Fibroblast of lung (primary cell): Measurements from ENCODE around the gene CNST.

Source experiments
- EZH2 ChIP-seq: IDR thresholded peaks from 2 replicates; pipeline ENCODE4 v1.5.1; 2012; ENCODE audit warnings: low read length, control low read depth, mild to moderate bottlenecking; ENCODE audit errors: missing control alignments
- TF ChIP-seq, protein P1 (sequence below), 2 donors: IDR thresholded peaks in 1 of 2; conservative IDR thresholded peaks in 1 of 2; 1 replicate in 1 of 2; 2 replicates in 1 of 2; pipeline ENCODE4 v1.5.1; 2011 to 2012; ENCODE audit warnings: low read length in 2 of 2, control low read depth in 1 of 2, inconsistent platforms in 1 of 2, low read depth in 1 of 2, mild to moderate bottlenecking in 1 of 2

DNA sequence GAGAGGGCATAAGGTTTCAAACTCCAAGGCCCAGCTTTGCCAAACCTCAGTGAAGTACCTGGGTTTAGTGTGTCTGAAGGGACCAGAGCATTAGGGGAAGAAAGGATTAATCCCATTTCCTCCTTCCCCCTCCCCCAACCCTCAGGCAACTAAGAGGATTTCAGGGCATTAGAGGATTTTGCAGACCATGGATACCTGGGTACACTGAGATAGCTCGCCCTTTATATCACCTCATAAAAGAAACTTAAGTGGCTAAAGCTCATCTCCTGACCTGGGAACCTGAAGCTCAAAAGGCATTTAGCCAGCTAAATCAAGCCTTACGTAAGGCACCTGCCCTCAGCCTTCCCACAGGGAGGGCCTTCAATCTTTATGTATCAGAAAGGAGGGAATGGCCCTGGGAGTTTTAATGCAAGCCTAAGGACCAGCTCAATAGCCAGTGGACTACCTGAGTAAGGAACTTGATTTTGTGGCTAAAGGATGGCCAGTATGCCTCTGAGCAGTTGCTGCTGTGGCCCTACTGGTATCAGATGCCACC is 32.8 kb upstream of the CNST start:
- TF ChIP-seq, protein P1, sequence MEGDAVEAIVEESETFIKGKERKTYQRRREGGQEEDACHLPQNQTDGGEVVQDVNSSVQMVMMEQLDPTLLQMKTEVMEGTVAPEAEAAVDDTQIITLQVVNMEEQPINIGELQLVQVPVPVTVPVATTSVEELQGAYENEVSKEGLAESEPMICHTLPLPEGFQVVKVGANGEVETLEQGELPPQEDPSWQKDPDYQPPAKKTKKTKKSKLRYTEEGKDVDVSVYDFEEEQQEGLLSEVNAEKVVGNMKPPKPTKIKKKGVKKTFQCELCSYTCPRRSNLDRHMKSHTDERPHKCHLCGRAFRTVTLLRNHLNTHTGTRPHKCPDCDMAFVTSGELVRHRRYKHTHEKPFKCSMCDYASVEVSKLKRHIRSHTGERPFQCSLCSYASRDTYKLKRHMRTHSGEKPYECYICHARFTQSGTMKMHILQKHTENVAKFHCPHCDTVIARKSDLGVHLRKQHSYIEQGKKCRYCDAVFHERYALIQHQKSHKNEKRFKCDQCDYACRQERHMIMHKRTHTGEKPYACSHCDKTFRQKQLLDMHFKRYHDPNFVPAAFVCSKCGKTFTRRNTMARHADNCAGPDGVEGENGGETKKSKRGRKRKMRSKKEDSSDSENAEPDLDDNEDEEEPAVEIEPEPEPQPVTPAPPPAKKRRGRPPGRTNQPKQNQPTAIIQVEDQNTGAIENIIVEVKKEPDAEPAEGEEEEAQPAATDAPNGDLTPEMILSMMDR (conservative IDR thresholded peaks at IDR 0.05 in 1 of 2, IDR thresholded peaks at IDR 0.05 in 1 of 2; ENCODE audit: low read depth in 1 of 2, low read length in 2 of 2) = no peak
- no peak for TF ChIP-seq EZH2
